CD4-positive, alpha-beta T cell treated with Interleukin-15 for 4 hours (primary cell): Measurements from ENCODE around the gene ARPC2.
"Not testable (repeated sequence)": the region's sequence is repeated elsewhere in the genome, so short reads cannot be mapped to it uniquely, and the experiment has no call there.

Experiments used
- DNase-seq: peaks from one replicate; pipeline ENCODE4 v3.0.0-alpha.2; 2020; ENCODE audit warnings: low spot score

Gene ARPC2

DNA sequence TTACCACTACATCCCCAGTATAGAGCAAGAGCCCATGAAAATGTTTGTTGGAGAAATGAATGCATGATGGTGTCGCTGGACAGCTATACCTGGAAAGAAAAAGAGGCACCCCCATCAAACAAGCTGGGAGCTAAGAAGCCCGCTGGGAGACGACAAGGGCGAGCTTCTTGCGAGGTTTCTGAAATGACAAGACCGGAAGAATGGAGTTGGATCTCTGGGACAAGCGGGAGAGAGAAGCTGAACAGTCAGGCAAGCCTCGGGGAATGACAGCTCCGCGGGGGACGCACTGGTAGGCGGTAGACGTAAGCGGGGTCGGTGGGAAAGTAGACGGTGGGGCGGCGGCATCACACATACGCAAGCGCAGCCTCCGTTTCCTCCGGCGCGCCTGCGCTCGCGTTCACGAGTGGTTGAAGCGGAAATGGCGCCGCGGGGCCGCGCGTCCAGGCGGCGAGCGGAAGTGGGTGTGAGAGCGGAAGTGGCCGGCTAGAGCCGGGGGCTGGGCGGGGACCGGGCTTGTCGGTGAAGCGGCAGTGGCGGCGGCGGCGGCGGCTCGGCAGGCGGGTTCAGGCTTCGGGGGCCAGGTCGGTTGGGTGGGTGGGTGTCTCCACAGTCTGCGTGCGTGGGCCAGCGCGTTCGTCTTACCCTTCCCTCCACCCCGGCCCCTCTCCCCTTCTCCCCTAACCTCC is at the start of gene ARPC2:
TSS of gene ARPC2 (plus strand) at position 516 of the 686 bp plus-strand sequence. CDS start 282 bp downstream, outside the sequence.
- peak; percentile 92 for DNase-seq

DNA sequence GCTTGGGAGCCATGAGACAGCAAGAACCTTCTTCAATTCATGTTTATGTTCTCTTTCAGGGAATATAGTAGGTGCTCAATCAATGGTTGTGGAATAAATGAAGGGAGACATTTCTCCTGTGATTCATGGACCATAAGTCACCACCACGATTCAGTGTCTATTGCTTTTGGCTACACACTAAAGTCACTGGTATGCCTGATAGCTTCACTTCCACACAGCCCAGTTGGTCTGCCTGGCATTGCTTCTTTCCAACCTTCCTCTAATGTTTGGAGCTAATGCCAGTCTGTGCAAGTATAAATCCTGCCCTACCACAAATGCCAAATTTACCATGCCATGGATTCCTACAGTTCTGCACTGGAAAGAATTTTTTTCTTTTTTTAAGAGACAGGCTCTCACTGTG is 49.0 kb upstream of the ARPC2 start:
- no peak for DNase-seq

DNA sequence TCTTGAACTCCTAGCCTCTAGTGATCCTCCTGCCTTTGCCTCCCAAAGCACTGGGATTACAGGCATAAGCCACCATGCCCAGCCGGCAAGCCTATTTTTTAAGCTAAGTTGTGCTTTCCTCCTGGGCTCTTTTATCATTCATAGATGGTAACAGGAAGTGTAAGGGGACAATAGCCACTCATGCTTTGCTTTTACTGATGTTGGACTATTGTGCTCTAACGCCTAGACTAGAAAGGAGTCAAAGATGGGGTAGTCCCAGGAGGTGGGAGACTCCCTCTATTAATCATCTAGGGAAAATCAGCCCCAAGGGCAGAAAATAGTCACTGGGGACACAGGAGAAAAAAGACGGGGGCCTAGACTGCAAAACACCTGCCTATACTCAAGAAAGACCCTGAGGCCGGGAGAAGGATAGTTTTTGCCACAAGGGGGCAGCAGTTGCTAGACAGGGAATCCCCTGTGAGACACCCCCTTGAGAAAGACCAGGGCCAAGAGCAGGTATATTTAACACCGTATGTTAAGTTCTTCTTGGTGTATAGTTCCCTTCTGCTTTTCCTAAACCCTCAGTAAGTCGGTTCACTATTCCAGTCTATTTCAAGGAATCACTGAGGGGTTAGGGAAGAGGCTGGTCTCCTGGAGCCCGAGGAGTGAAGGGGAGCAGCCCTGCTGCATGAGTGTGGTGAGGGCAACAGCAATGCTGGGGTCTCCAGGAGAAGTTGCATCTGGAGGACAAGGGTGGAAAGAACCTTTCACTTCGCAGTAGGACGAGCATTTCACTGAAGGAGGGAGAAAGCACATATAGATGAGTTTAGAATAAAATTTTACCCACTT is 48.1 kb upstream of the ARPC2 start:
- peak; percentile 75 for DNase-seq

DNA sequence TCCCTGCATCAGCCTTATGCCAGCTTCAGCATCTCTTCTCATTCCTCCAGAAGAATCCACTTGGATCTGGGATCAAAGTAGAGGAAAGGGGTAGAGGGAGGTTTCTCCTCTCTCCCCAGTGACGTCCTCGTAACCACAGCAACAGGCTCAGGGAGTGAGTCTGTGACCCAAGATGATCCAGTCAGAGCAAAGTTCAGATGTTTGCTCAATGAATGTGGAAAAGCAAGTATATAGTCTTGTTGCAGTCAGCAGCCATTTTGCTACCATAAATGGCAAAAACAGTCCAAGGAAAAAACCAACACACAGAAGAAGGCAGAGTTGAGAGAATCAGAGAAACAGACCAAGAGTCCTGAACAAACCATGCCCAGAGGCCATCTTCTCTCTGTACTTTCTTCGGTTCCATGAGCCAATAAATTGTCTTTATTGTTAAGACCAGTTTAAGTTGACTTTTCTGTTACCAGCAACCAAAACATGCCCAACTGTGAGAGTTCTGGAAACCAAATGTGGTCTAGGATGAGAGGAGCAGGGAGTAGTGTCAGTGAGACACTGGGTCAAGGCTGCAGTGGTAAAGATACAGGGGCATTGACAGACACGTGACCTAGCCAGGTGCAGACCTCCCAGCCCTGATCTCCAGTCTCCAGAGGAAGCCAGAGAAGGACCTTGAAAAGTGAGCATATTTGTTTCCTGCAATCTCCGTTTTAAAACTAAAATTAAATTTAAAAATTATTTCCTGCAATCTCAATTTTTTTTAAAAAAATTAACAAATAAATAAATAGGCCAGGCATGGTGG is 47.0 kb upstream of the ARPC2 start:
- no peak for DNase-seq

DNA sequence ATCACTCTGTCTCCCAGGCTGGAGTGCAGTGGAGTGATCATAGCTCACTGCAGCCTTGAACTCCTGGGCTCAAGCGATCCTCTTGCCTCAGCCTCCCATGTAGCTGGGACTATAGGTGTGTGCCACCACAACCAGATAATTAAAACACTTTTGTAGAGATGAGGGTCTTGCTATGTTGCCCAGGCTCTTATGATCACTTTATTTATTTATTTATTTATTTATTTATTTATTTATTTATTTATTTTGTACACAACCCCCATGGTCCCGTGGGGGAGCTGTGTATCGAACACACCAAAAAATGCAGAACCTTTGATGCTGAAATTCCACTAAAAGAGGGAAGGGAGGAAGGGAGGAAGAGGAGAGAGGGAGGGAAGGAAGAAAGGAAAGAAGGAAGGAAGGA is 45.2 kb upstream of the ARPC2 start:
- DNase-seq: not testable (repeated sequence)

DNA sequence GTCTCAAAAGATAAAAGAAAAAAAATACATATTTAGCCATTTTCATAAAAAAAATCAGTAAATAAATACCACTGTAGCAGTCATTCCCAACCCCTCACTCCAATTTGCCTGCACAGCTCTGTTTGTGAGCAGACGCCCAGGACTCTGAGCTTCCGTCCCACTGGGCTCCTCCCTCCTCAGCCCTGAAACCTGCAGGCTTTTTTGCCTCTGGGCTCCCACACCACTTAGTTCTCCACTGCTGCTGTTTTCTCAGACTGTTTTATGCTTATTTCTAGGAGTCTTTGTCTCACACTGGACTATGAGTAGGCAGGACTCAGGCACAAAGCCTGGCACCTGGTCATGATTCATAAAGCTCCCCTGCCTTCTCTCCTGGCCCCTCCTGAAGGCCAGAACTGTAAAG is 44.1 kb upstream of the ARPC2 start:
- DNase-seq: no peak

DNA sequence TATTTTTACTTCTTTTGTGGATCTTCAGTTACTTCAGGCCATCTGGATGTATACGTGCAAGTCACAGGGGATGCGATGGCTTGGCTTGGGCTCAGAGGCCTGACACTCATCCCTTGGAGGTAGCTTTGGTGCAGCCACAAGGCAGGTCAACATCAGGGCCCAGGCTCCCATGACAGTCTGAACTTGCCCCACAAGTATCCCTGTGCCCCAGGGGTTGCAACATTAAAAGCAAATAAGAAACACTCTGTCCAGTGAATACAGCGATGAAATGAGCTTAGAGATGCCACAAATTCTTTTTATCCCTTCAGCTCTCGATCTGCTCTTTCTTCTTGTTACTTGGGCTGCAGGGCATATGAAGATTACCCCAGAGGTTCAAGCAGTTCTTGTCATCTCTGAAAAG is 37.2 kb upstream of the ARPC2 start:
- no peak for DNase-seq

DNA sequence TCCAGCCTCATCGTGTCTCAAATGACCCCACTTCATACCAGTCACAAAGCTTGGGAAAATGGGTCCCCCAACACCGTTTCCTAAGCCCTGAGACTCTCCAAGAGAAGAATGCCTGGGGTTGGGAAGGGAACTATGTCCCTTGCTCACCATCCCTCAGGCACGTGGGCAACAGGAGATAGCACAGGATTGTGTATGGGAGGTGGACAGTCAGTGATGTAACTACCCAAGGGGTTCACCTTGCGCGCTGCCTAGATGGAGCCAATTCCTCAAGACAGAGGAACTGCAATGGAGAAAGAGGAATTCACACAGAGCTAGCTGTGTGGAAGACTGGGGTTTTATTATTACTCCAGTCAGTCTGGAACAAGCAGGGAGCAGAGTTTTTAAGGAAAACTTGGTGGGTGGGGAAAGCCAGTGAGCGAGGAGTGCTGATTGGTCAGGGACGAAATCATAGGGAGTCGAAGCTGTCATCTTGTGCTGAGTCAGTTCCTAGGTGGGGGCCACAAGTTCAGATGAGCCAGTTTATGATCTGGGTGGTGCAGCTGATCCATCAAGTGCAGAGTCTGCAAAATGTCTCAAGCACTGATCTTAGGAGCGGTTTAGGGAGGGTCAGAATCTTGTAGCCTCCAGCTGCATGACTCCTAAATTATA is 36.4 kb upstream of the ARPC2 start:
- DNase-seq: no peak

DNA sequence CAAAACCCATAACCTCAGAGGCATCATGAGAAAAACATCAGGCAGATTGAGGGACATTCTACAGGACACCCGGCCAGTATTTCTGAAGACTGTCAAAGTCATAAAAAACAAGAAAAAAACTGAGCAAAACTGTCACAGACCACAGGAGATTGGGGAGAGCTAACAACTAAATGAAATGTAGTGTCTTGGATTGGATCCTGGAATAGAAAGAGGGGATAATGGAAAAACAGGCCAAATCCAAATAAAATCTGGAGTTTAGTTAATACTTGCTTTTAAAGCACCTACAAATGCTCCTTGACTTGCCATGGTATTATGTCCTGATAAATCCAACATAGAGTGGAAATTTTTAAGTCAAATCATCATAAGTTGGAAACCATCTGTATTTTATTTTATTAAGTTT is 32.7 kb upstream of the ARPC2 start:
- no peak for DNase-seq

DNA sequence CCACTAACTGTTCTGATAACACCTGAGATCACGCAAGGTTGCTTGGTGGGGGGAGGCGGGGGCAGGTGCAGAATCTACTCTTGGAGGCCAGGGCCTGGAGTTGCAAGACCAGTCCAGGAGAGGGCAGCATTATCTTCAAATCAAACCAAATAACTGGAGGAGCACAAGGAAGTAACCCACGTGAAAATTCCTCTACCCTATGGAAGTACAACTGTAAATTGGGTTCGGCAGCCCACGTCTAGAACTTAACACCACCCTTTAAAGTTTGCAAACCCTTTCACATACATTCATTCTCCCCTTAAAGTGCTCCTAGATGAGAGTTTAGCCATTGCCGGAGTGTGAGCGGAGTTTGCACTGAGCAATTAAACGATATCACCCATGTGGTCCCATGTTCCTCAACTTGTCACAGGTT is 30.6 kb upstream of the ARPC2 start:
- DNase-seq: peak; percentile 79

DNA sequence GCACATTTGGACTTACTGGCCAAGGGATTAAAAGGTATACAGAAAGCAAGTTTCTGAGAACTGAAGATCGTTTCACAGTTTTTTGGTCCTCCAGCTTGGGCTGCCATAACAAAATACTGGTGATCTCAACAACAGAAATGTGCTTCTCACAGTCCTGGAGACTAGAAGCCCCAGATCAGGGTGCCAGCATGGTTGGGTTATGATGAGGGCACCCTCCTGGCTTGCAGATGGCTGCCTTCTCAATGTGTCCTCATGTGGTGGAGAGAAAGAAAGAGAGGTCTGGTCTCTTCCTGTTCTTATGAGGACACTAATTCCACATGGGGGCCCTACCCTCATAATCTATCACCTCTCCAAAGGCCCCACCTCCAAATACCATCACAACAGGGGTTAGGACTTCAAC is 30.1 kb upstream of the ARPC2 start:
- DNase-seq: no peak

DNA sequence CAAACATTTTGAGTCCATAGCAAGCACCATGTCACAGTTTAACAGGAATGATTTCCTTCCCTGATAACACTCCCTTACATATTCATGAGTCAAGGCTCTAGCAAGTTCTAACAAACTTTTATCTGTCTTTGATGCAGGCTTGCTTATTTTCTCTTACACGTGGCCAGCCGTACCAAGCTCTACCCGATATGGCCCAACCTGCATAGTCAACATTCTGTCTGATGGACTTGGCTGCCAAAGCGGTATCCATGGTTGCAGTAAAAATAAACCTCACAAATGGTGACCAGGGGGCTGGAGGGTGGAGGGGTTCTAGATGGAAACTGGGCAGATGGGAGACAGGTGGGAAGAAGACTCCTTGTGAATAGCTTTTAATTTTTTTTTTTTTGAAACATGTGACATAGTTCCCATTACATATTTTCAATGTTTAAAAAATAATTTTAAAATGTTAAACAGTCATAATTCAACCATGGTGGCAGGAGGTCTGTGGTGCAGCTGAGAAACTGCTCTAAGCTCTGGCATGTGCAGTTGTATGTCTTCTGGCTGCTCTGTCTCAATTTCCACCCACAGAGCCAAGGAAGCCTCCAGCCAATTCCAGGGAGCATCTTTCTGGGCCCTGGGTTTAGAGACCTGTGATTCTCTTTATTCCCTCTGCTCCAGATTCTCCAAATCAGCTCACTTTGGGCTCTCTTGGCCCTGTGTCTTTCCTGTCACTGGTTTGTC is 29.5 kb upstream of the ARPC2 start:
- DNase-seq: no peak

DNA sequence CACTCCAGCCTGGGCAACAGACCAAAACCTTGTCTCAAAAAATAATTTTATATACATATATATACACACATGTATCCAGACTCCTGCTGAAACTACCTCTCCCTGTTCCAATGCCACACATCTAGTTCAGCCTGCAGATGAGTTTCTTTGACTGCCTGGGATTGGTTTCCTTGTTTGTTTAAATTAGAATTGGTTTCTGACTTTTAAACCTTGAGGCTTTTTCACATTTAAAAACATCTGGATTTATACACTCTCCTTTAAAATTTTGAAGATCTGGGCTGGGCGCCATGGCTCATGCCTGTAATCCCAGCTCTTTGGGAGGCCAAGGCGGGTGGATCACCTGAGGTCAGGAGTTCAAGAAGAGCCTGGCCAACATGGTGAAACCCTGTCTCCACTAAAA is 28.5 kb upstream of the ARPC2 start:
- no peak for DNase-seq

DNA sequence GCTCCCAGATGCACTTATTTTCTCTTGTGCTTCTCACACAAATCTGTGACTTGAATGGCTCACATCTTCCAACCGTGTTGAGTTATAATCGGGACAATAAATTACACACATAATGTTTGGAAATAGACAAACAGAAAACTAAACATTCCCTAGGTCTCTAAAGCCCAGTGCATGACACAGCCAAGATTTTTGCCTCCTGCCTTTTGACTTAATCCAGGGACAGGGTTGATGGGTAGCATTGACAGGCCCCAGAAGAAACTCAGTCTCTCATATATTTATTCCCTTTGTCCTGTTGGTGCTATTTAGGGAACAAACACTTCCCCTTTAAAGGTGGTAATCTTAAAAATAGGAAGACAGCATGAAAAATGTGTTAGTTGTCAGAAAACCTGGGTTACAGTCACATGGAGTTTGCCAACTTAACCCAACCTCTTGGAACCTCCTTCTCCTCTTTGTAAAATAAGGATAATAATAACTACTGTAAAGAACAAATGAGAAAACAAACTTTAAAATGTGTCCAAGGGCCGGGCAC is 24.0 kb upstream of the ARPC2 start:
- no peak for DNase-seq

DNA sequence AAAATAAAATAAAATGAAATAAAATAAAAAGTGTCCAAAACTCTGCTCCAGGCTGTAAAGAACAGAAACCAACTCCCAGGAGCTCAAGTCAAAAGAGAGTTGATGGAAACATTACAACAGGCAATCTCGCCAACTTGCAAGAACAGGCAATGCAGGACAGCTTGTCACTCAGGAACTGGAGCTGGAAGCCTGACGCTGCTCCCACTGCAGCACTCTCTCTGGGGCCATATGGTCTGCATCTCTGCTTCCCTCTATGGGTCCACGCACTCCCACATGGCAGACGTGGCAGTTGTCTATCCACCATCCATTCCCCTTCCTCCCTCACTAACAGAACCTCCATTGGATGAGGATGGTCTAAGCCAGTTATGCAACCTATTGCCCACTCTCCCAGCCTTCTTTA is 23.3 kb upstream of the ARPC2 start:
- DNase-seq: no peak

DNA sequence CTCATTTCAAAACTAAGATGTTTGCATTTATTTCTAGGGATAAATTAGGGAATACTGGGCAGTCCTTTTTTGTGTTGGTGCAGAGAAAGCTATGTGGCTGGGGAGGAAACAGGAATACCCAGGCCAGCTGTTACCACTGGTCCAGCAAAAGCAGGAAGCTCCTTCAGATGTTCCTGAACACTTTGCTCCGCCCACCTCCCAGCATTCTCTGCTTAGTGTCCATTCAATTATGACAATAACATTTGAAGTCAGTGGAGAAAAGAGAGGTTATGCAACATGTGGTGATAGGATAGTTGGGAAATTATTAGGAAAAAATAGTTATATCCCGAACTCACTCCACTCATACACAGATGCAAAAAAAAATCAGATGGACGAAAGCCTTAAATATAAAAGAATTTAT is 22.1 kb upstream of the ARPC2 start:
- DNase-seq: no peak

DNA sequence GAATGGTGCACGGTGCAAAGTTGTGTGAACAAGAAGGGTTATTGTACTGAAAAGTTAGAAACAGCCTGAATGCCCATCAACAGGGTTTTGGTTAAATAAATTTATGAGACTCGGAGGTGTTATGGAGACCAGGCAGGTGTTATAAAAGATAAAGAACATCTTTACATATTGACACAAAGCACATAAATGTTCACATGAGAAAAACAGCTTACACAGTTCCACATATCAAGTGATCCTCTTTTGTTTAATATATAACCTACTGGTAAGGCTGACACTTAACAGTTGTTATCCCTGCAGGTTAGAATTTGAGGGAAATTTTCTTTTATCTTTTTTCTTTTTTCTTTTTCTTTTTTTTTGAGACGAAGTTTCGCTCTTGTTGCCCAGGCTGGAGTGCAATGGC is 20.0 kb upstream of the ARPC2 start:
- no peak for DNase-seq

DNA sequence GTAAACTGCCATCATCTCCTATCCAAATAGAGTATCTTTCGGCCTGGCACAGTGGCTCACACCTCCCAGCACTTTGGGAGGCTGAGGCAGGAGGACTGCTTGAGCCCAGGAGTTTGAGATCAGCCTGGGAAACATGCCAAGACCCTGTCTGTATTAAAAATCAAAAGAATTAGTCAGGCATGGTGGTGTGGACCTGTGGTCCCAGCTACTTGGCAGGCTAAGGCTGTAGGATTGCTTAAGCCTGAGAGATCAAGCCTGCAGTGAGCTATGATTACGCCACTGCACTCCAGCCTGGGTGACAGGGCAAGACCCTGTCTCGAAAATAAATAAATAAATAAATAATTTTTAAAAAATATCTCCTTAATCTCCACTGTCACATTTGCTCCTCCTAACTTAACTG is 14.7 kb upstream of the ARPC2 start:
- no peak for DNase-seq

DNA sequence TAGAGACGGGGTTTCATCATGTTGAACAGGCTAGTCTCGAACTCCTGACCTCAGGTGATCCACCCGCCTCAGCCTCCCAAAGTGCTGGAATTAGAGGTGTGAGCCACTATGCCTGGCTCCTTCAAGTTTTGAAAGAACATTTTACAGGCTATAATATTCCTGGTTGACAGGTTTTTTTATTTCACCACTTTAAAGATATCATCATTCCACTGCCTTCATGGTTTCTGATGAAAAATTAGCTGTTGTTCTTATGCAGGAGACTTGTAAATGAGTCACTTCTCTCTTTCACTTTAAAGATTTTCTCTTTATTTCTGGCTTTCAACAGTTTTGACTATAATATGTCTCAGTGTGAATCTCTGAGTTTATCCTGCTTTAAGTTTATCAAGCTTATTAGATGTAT is 7.9 kb upstream of the ARPC2 start:
- DNase-seq: no peak

DNA sequence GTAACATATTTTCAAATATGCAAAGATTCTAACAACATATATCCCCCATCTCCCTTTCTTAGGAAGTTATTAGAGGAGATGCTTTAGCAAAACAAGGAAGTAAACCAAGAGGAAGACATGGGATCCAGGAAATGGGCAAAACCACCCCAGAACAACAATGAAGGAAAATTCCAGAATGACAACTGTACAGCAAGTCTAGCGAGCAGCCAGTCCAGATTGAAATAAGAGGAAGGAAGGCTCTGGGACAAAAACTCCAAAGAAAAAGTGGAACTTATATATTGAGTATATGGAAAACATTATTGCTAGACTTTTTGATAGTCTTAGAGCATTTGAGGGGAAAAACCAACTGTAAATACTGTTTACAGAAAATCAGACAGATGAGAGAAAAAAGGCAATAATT is 2.9 kb upstream of the ARPC2 start:
- DNase-seq: no peak

DNA sequence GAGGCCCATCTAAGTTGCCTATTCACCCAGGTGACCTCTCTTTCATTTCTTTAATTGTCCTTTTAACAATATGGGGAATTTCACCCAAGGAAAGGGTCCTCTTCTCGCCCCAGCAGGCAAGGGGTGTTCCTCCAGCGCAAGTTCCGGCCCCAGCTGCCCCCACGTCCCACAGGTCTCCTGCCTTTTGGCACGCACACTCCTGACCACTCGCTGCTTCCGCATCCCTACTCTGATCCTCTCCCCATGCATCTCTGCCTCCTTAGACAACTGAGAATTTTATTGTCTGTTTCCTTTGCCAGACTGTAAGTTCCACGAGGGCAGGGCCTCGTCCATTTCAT is 684 bp upstream of the ARPC2 start:
- DNase-seq: no peak
